Measurements from ENCODE around the gene C12orf60.

DNA sequence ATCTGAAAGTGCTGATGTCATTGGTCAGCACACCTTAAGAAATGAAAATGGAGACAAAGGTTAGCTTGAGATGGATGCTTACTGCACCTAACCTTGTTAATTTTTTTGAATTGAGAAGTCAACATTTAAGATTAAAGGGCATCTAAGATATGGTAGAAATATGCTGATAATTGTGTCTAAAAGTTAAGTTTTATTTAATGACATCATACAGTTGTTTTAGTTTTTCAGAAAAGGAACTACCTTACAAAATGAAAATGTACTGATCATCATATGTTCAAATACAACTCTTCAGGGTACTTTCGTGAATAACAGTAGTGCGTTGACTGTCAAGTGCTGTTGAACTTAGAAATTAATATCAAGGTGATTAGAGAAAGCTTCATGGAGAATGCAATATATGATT is 8.0 kb downstream of the C12orf60 start:
- TF ChIP-seq YY1 (IDR thresholded peaks at IDR 0.05; ENCODE audit: low read depth) (no peak), FOXM1 (IDR thresholded peaks at IDR 0.05; ENCODE audit: borderline replicate concordance, low read depth) (no peak), ZBTB7A (IDR thresholded peaks at IDR 0.05; ENCODE audit: low read depth) (no peak)
- TF ChIP-seq, protein P1, sequence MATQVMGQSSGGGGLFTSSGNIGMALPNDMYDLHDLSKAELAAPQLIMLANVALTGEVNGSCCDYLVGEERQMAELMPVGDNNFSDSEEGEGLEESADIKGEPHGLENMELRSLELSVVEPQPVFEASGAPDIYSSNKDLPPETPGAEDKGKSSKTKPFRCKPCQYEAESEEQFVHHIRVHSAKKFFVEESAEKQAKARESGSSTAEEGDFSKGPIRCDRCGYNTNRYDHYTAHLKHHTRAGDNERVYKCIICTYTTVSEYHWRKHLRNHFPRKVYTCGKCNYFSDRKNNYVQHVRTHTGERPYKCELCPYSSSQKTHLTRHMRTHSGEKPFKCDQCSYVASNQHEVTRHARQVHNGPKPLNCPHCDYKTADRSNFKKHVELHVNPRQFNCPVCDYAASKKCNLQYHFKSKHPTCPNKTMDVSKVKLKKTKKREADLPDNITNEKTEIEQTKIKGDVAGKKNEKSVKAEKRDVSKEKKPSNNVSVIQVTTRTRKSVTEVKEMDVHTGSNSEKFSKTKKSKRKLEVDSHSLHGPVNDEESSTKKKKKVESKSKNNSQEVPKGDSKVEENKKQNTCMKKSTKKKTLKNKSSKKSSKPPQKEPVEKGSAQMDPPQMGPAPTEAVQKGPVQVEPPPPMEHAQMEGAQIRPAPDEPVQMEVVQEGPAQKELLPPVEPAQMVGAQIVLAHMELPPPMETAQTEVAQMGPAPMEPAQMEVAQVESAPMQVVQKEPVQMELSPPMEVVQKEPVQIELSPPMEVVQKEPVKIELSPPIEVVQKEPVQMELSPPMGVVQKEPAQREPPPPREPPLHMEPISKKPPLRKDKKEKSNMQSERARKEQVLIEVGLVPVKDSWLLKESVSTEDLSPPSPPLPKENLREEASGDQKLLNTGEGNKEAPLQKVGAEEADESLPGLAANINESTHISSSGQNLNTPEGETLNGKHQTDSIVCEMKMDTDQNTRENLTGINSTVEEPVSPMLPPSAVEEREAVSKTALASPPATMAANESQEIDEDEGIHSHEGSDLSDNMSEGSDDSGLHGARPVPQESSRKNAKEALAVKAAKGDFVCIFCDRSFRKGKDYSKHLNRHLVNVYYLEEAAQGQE (IDR thresholded peaks at IDR 0.05; ENCODE audit: low read depth), result no peak

Data from Ishikawa (cell line).